Right renal cortex interstitium (tissue), 3 donors: ENCODE measurements around the gene SYCE3. TPM values are rescaled to one million over a fixed set of nuclear protein-coding genes. Genes with fewer than 3 reads are reported as not detected.

Source experiments
- DNase-seq, 3 donors: peaks; one replicate each; pipeline ENCODE4 v3.0.0-alpha.2; 2013; ENCODE audit warnings: low read depth in 3 of 3, low spot score in 2 of 3
- polyA plus RNA-seq, 3 donors: library from polyadenylated mRNA; unstranded; fragments of 120-200 nt; gene quantifications; one replicate each; pipeline ENCODE4 v1.2.1, GENCODE V29; 2013; ENCODE audit not compliant: insufficient read length in 3 of 3

The SYCE3 gene
- polyA plus RNA-seq, 3 donors = 0.28 to 0.61 TPM; not detected in 1

DNA sequence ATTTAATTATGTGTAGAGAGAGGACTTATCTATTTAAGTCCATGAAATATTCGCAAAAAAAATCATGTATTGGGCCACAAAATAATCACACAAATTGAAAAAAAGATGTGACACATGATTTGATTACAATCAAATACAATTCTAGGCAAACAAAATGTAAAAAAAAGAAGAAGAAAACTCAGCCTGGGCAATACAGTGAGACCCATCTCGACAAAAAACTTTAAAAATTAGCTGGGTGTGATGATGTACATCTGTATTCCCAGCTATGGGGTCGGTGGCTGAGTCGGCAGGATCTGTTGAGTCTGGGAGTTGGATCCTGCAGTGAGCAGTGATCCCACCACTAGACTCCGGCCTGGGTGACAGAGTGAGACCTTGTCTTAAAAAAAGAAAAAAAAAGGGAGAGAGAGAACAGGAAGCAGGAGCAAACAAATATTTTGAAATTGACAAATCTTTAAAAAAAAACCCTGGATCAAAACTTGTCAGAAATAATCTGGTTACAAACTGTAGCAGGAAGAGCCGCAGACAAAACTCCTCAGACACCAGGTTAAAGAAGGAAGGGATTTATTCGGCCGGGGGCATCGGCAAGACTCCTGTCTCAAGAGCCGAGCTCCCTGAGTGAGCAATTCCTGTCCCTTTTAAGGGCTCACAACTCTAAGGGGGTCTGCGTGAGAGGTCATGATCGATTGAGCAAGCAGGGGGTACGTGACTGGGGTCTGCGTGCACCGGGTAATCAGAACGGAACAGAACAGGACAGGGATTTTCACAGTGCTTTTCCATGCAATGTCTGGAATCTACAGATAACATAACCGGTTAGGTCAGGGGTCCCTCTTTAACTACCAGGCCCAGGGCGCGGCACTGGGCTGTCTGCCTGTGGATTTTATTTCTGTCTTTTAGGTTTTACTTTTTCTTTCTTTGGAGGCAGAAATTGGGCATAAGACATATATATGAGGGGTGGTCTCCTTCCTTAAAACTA is 29.6 kb downstream of the SYCE3 start:
- DNase-seq = no peak

DNA sequence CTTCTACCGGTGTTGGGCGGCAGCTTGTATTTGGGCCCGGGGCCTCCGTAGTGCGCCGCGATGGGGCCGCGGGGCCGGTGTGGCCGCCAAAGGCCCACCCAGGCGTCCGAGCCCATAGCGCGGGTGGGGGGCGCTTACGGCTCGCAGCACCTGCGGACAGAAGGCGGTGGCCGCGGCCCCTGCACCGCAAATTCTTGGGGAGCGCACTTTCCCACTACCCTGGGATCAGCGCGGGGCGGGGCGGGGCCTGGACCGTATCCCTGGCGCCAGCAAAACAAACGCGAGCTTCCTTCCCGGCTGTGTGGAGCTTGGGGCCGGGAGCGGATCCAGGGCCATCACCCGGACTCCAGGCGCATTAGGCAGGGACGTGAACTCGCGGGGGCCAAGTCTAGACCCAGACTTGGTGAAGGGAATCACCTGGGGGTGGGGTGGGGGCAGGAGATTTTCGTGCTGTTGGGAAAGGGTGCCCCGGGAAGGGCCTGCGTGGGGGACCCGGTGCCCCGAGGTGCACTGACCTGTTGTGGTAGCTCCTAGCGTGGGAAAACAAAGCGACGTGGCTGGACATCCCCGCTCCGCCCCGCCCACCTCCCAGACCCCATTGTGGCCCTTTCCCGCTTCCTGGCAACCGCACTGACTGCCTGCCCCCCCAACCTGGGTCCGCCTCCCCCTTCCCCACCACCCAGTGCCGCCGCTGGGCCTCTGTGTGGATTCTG is 30.6 kb downstream of the SYCE3 start:
- no peak for DNase-seq

DNA sequence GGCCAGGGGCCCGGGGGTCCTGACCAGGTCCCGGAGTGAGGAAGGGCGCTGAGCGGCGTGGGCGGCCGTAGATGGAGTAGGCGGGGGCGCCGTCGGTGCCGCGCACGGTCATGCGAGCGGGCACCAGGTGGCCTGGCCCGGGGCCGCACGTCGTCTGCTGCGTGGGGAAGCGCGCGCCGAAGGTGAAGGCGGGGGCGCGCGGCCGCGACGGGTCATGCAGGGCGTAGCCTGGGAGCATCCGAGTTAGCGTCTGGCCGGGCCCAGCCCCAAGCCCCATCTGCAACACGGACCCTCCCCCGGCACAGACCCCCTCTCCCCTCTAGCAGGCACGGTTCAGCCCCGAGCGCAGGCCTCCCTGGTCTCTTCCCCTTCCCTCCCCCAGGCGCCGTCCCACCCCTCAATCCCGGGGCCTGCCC is 31.2 kb downstream of the SYCE3 start:
- no peak for DNase-seq

DNA sequence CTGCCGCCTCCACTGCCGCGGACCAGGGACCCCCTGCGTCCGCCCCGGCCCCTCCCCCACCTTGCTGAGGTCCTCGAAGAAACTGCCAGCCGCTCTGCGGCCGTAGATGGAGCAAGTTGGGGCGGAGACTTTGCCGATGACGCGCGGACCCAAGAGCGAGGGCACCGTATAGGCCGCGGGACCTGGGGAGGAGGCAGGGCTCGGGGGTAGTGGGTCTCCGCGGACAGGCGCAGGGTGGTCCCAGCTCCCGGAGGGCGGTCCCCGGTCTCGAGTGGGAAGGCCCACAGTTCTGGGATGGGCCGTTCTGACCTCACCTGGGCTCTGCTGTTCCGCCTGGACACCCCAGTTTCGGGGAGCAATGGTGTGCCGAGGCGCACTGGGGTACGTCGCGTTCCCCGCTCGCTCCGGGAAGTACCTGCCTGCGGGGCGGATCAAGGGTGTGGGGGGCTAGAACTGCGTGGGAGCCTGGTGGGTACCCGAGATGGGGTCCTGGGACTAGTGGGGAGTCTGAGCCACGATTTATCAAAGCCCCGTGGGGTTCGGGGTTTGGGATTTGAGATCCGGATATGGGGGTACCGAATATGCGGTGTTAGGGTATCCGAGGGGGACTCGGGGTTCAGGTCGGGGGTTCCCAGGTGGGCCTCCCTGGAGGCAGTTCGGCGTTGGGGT is 31.7 kb downstream of the SYCE3 start:
- DNase-seq = no peak

DNA sequence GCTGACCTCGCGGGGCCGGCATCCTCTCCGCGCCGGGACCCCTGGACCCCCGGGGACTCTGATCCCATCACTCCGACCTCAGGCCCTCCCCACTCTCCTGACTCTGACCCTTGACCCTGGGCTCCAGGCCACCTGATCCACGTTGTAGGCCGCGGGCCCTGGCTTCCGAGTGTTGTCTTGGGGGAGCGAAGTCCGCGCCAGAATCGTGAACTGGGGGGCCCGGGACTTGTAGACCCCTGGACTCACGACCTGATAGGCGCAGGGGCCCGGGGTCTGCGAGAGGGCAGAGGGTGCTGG is 32.2 kb downstream of the SYCE3 start:
- DNase-seq = no peak

DNA sequence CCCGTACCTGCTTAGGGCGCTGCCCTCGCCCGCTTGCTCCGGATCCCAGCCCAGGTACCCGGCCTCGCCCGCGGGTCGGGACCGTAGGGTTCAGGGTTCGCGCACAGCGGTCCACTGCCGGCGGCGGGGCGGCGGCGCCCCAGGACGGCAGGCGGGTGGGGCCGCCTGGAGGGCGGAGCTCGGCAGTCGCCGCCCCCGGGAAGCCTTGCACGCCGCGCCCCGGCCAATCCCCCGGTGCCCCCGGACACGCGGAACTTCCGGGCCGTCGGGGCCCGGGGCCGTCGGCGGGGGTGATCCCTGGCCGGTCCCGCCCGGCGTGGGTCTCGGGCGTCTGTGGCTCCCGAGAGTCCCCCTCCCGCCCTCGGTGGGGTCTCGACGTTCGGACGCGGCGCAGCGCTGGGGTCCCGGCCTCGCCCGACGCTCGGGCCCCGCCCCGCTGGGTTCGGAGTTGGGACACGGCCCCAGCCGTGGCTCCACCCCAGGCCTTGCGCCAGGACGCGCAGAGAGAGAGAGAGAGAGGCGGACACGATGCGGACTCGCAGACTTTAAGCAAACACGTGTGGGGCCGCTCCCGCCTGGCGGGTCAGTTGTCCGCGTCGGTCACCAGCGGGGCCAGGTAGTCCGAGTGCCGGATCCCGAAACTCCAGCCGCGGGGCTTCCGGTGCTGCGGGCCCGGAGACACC is 32.7 kb downstream of the SYCE3 start, which contains the start of gene TYMP:
TYMP (minus strand) TSS at position 116 of the 683 bp plus-strand sequence. CDS start 303 bp downstream, outside the sequence.
- no peak for DNase-seq

DNA sequence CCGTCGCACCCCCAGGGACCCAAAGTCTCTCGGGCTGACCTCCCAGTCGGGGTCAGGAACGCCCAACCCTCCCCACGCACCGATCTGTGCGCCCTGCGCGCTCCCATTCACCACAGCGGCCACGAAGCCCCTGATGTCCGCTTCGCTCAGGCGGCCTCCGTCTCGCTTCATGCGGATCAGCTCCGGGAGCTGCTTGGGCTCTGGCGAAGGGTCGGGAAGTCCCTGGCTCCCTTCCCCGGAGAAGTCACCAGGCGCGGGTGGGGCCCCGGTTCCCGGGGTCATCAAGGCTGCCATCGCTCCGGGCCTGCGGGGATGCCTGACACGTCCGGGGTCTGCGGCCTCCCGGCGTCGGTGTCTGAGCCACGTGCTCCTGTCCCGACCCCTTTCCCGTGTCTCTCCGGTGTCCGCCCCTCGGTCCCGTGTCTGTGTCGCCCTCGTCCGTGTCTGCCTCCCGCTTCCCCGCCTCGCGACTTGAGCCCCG is 33.3 kb downstream of the SYCE3 start:
- DNase-seq = no peak

DNA sequence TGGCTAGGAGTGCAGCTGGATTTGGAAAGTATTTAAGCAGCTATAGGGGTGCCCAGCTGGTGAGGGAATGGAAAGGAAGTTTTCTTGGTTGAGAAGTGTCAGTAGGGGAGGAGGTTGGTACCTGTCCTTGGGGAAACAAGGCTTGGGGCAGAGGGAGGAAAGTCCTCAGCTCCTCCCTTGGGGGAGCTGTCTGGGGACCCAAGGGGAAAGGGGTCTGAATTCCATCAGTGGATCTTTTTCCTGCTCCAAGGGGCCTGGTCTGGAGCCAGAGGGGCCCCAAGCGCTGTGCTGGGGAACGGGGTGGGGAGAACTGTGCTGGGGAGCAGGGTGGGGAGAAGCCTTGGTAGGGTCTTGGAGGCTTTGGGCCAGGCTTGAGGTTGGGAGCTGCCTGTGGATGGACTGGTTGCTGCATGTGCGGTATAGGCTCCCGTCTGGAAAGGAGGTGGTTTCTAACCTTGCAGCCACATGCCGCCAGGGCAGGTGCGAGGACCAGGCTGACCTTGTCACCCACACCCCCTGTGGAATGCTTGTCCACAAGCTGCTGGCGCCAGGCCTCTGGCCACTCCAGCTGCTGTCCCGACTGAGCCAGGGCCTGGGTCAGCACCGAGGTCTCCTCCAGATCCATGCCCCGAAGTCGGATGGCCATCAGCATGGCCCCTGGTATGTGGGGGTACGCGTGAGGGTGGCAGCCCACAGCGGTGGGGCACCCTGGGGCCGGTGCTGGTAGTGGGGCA is 33.9 kb downstream of the SYCE3 start:
- no peak for DNase-seq

DNA sequence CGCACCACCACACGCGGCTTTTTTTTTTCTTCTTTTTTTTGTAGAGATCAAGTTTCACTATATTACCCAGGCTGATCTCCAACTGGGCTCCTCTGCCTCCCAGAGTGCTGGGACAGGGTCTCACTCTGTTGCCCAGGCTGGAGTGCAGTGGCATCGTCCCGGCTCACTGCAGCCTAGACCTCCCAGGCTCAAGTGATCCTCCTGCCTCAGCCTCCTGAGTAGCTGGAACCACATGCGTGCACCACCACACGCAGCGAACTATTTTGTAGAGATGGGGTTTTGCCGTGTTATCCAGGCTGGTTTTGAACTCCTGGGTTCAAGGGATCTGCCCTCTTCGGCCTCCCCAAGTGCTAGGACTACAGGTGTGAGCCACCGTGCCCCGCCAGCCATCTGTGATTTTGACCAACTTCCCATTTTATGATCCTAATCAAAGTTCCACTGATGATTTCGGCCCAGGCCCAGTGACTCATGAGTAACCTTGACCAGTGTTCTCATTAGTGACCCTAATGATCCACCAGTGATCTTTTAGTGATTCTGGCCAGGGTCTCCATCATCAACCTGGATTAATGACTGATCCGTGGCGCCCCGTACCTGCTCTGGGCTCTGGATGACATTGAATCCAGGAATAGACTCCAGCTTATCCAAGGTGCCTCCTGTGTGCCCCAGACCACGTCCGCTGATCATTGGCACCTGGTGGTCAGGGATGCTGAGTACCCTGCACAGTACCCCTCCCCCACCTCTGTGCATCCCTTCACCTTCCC is 34.6 kb downstream of the SYCE3 start:
- DNase-seq = no peak

DNA sequence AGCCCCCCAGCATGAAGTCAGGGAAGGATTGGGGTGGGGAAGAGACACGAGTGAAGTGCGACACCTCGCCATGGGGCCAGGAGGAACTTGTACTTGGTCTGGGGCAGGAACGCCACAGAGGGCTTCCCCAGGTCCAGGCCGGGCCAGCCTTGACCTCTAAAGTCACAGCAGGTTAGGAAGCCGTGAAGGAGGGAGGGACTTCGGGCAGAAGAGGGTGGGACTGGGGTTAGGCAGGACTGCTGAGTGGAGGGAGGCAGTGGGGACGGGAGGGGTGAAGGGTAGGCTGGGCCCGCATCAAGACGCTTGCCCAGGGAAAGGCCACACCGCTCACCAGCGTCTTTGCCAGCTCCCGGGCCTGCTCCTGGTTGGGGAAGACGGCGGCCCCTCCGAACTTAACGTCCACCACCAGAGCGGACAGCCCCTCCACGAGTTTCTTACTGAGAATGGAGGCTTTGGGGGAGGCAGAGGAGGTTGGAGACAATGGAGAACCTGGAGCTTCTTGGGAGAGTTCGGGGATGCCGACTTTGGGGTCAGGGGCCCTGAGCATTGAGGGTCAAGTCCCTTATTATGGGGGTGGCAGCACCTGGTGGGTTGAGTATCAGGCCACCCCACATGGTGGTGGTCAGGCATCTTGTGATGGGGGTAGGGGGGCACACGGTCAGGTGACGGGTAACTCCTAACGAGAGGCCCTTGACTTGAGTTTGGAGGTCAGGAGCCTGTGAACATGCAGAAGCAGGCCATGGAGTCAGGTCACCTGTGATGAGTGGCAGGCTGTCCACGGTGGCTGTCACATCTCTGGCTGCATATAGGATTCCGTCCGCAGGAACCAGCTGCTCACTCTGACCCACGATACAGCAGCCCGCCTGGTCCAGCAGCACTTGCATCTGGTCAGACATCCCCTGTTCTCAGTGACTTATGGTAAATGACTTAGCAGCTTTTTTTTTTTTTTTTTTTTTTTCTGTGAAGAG is 35.6 kb downstream of the SYCE3 start:
- DNase-seq = no peak

DNA sequence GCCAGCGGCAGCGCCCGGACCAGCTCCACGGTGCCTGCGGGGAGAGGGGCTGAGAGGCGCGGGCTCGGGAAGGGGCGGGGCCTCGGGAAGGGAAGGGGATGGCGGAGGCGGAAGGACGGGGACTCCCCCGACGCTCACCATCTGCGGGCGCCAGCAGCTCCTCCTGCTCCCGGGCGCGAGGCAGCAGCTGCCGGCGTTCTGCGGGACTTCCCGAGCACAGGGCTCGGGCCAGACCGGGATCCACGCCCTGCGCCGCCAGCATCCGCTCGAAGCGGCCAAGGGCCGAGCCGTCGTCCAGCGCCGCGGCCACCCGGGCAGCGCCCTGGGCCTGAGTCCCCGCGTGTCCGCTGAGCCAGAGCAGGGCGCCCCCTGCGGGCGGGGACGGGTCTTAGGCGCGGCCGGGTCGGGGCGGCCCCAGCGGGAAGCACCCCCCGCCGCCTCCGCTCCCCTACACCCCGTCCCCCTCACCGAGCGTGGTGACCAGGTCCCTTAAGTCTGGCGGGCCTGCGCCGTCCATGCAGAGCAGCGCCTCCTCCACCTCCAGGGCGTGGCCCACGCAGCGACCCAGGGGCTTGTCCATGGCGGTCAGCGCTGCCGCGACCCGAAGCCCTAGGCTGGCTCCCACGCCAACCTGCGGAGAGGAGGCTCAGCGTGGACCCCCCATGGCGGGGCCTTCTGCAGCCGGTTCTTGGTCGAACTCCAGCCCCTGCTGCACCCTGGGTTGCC is 36.4 kb downstream of the SYCE3 start:
- peak in 1 of 3 donors; percentile 53 for DNase-seq

DNA sequence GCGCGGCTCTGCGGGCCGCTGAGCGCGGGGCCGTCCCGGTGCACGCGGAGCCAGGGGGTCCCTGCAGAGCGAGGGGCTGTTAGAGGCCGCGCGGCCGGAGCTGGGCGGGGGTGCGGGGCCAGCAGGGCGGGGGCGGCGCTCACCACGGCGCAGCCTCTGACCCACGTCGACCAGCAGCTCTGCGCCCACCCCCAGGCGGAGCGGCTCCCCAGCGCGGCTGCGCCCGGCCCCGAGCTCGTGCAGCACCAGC is 36.9 kb downstream of the SYCE3 start:
- peak in 1 of 3 donors; percentile 42 for DNase-seq

DNA sequence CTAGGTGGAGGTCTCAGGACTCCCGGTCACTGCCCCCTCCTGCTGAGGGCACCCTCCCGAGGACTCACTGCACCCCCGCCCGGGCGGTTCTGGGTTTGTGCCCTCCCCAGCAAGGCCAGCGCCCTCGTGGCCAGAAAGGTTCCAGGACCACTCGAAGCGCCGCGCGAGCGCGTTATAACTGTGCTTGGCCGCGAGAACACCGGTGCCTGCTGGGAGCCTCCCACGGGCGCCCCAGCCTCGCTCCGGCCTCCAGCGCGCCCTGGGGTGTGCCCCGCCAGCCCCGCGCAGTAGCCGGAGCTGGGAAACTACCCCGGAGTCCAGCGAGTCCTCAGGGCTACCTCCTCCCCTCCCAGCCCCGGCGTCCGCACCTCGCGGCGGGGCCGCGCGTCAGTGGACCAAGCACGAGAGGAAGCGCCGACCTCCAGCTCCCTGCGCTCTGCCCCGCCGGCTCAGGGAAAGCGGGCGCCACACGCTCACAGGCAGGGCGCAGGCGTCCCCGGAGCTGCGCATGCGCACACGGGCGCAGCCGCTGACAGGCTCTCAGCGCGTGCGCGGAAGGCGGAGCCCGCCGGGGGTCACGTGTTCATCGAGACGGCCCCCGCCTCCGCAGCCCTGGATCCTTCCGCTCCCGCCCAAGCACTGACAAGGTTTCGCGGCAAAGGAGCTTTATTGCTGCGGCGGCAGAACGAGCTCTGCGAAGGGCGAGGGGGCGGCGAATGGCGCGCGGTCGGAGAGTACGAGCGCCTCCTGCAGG is 37.4 kb downstream of the SYCE3 start, which contains the start of gene SCO2:
SCO2 (minus strand) TSS at position 495 of the 754 bp plus-strand sequence. CDS start 1,187 bp downstream, outside the sequence.
- DNase-seq = peak; percentile 92 to 95 (median 93)

DNA sequence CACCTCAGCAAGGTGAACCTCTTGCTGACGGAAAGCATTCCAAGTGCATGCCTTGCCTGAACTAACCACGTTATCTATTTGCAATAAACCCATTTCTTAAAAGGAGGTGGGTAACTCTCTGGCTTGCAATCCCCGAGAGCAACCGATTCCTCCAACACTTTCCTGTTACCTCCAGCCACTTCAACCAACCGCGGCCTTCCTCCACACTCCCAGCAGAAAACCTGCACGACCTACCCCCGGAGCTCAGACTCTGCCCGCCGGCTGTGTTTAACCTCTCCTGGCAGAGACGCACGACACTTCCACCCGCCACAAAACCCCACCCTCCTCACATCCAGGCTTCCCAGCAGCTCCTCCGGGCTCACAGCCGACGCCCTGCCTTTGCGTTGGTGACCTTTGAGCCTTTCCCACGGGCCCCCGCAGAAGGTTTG is 38.0 kb downstream of the SYCE3 start:
- no peak for DNase-seq

DNA sequence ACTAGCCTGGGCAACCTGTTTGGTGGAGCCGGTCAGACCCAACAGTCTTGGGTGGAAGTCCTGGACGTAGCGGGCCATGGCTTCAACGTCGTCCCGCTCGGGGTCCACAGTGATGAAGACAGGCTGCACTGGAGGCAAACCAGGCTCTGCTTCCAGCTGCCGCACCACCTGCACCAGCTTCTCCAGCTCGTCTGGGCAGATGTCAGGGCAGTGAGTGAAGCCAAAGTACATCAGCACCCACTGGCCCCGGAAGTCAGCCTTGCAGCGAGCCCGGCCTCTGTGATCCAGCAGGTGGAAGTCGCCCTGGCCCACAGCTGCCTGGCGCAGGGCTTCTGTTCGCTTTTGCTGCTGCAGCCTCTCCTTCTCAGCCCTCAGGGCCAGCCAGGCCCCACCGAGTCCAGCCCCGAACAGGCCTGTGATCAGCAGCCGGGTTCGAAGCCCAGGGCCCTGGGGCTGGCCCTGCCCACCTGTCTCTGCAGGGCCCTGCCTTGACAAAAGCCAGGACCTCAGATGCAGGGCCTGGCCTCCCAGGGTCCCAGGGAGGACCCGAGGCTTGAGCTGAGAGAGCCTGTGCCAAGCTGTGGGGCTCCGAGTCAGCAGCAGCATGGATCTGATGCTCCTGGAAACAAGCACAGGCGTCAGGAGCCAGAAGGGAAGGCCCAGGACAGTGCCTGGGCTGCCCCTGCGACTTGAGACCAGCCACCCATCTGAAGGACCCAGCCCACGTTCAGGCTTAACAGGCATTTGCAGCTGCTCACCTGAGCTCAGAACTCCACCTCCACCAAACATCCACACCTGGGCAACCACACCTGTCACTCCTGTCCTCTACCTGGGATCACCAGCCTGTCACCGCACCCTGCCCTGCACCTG is 38.7 kb downstream of the SYCE3 start:
- no peak for DNase-seq

DNA sequence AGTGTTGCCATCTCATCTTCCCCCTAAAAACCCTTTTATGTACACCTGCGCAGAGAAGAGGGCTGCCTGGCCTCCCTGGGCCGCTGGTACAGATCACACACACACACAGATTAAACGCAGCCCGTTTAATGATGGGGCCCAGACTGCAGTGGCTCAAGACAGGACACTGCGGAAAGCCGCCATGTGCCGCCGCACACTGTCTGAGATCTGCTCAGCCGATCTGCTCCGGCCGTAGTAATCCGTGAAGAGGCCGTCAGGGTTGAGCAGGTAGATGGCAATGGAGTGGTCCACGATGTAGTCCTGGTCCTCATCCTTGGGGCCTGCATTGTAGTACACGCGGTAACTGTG is 39.3 kb downstream of the SYCE3 start:
- no peak for DNase-seq
